ENCODE measurements around the gene THSD4. TPM values are rescaled to one million over a fixed set of nuclear protein-coding genes. Genes with fewer than 3 reads are reported as not detected.

The THSD4 gene
- total and polyA plus RNA-seq, 2 of the 8 experiments (the other 6 are each of a cell fraction or from before 2014, with no cell fraction given): 2.5 to 6.2 TPM

DNA sequence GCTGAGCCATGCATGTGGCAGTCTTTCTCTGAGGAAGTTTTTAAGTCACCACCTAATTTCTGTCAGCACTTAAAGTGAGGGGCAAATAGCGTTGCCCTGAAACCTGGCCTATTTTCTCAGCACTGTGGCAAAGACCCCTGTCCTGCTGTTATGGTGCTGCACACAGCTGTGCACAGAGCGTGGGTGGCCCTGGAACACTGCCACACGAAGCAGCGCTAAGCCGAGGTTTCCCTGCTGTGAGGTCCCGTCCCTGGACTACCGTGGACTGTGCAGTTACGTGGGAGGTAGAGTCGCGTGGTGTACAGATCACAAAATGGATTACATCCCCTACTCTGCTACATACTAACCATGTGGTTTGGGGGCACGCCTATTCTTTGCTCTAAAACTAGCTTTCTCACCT is 593.5 kb downstream of the THSD4 start:
- H3K27me3 ChIP-seq (replicated peaks in 1 of 4; ENCODE audit: control insufficient read depth in 3 of 4, extremely low read depth in 1 of 4, insufficient read depth in 3 of 4, low read length in 3 of 4): no peaks in the 10 kb centered on the region
- no peak overlapping the region for H3K18ac ChIP-seq (ENCODE audit: extremely low read depth, low read length)
- no peak for FAIRE-seq
- H3K79me1 ChIP-seq (ENCODE audit: low read depth, low read length): no peaks in the 10 kb centered on the region
- no peaks in the 10 kb centered on the region for H3K36me3 ChIP-seq (ENCODE audit: control insufficient read depth in 2 of 4, insufficient read depth in 4 of 4, low read length in 3 of 4)
- no peak overlapping the region for H2AK5ac ChIP-seq (ENCODE audit: low read depth, low read length)
- H2BK20ac ChIP-seq (ENCODE audit: low read length): no peak overlapping the region
- no peak overlapping the region for H2BK5ac ChIP-seq (ENCODE audit: low read depth, low read length)
- ChIA-PET POLR2A (ENCODE audit: partially characterized antibody) (no interaction called here), CTCF (ENCODE audit: partially characterized antibody) (interaction anchor here (0.8 to 1.7 kb wide), 5 partner anchors 10 to 133 kb away, joined by 3 to 7 read pairs (median 3); no protein-coding TSS in a partner anchor)
- WGBS, 2 experiments (ENCODE audit: extremely low coverage in 1 of 2, insufficient coverage in 1 of 2, insufficient read length in 1 of 2, insufficient replicate concordance in 2 of 2, low coverage in 1 of 2, low lambda C conversion rate in 2 of 2, missing lambda C conversion rate in 1 of 2): 92% methylated on average over 11 of the region's 11 CpGs; no CpG with 5 or more reads in 1 of the 2 experiments
- no peak overlapping the region for H3K14ac ChIP-seq (ENCODE audit: insufficient read length)
- no peak overlapping the region for H3K23ac ChIP-seq (ENCODE audit: insufficient read length)
- H4K5ac ChIP-seq (ENCODE audit: insufficient read length, low read depth, low read length): no peak overlapping the region
- H2BK15ac ChIP-seq (ENCODE audit: low read length): no peak overlapping the region
- no peak overlapping the region for H3K4ac ChIP-seq (replicated peaks; ENCODE audit: insufficient read length, low read depth, low read length)
- H2AFZ ChIP-seq (ENCODE audit: low read length): no peak overlapping the region
- H3K27ac ChIP-seq (ENCODE audit: low read depth, low read length): no peak overlapping the region
- no peaks in the 10 kb centered on the region; a peak in 3 of 7 replicates for H3K4me1 ChIP-seq (replicated peaks in 1 of 4; ENCODE audit: control insufficient read depth in 3 of 4, insufficient read depth in 4 of 4, low read length in 3 of 4)
- no peak overlapping the region for H2BK12ac ChIP-seq (ENCODE audit: low read depth, low read length)
- H3K23me2 ChIP-seq (ENCODE audit: low read depth, low read length): 0 out of 2 replicates have a peak, but pooled peaks cover 2% of the 10 kb centered on the region
- no peak overlapping the region for H3K4me2 ChIP-seq (ENCODE audit: insufficient read depth in 1 of 2, low read depth in 2 of 2, low read length in 2 of 2)
- H3K4me3 ChIP-seq (ENCODE audit: extremely low read depth in 1 of 4, insufficient read depth in 2 of 4, low read depth in 3 of 4, low read length in 4 of 4): no peak overlapping the region
- H2BK120ac ChIP-seq (replicated peaks; ENCODE audit: low read depth, low read length): no peak overlapping the region
- no peak overlapping the region for H4K8ac ChIP-seq (ENCODE audit: extremely low read depth, insufficient read depth, low read length)
- H3K79me2 ChIP-seq (ENCODE audit: control insufficient read depth in 1 of 2, insufficient read depth in 2 of 2, low read length in 2 of 2): no peaks in the 10 kb centered on the region
- DNase-seq (ENCODE audit: low read depth in 1 of 2, low spot score in 2 of 2): no peak
- H3K9me3 ChIP-seq (ENCODE audit: insufficient read depth in 2 of 2, low read depth in 1 of 2, low read length in 1 of 2): no peaks in the 10 kb centered on the region
- no peak overlapping the region for H3K56ac ChIP-seq (replicated peaks; ENCODE audit: insufficient read length, low read depth, low read length)
- H4K91ac ChIP-seq (replicated peaks; ENCODE audit: insufficient read length, low read length): no peak overlapping the region
- H4K20me1 ChIP-seq (replicated peaks in 1 of 2; ENCODE audit: control insufficient read depth in 1 of 2, insufficient read depth in 2 of 2, low read length in 2 of 2): no peaks in the 10 kb centered on the region
- H3K9ac ChIP-seq (replicated peaks in 1 of 4; ENCODE audit: extremely low read depth in 1 of 4, low read depth in 3 of 4, low read length in 3 of 4): no peak overlapping the region
- TF ChIP-seq KDM5A (IDR thresholded peaks at IDR 0.05; ENCODE audit: low read length) (no peak), SAP30 (IDR thresholded peaks at IDR 0.05; ENCODE audit: insufficient read depth, insufficient replicate concordance, low read length) (no peak), SRF (IDR thresholded peaks at IDR 0.05; ENCODE audit: low read depth, low read length) (no peak), TEAD4 (IDR thresholded peaks at IDR 0.05; ENCODE audit: low read depth, low read length) (no peak), EZH2 (IDR thresholded peaks at IDR 0.05; ENCODE audit: low read depth, low read length, severe bottlenecking) (no peak), FOSL1 (IDR thresholded peaks at IDR 0.05; ENCODE audit: insufficient read depth, low read depth, low read length) (no peak), CTBP2 (IDR thresholded peaks at IDR 0.05; ENCODE audit: borderline replicate concordance, insufficient read depth, insufficient read length, low read length) (no peak), SIX5 (IDR thresholded peaks at IDR 0.05; ENCODE audit: low read depth, low read length) (no peak), RFX5 (IDR thresholded peaks at IDR 0.05; ENCODE audit: borderline replicate concordance, low read depth, low read length) (no peak), TBP (IDR thresholded peaks at IDR 0.05; ENCODE audit: low read depth, low read length) (no peak), SP1 (IDR thresholded peaks at IDR 0.05; ENCODE audit: low read depth, low read length) (no peak), SIRT6 (IDR thresholded peaks at IDR 0.05; ENCODE audit: low read length) (no peak), KDM4A (IDR thresholded peaks at IDR 0.05; ENCODE audit: low read depth, low read length, severe bottlenecking) (no peak), NANOG (IDR thresholded peaks at IDR 0.05; ENCODE audit: insufficient read depth, low read depth, low read length, poor library complexity, severe bottlenecking) (no peak)

Data from H1 (cell line).